Stimulated activated CD8-positive, alpha-beta memory T cell treated with anti-CD3 and anti-CD28 coated beads, Interleukin-4, amount 100 ng/mL, for 48 hours (primary cell): ENCODE data around the gene C5orf34.
A peak's percentile ranks its signal among the peaks of the same experiment; 100 is the strongest.
"Not testable (repeated sequence)": the region's sequence is repeated elsewhere in the genome, so short reads cannot be mapped to it uniquely, and the experiment has no call there.

Source experiments
- DNase-seq: peaks from one replicate; pipeline ENCODE4 v3.0.0-alpha.2; 2020

The C5orf34 gene

DNA sequence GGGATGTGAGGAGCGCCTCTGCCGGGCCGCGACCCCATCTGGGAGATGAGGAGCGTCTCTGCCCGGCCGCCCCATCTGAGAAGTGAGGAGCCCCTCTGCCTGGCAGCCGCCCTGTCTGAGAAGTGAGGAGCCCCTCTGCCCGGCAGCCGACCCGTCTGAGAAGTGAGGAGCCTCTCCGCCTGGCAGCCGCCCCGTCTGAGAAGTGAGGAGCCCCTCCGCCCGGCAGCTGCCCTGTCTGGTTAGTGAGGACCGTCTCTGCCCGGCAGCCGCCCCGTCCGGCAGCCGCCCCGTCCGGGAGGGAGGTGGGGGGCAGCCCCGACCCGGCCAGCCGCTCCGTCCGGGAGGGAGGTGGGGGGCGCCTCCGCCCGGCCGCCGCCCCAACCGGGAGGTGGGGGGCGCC, 3.9 kb downstream of the C5orf34 start:
- not testable (repeated sequence) for DNase-seq

- no peak for DNase-seq
These were observed 16.4 kb downstream of the C5orf34 start for GRCh38 chr5:43498581-43498980.

DNA sequence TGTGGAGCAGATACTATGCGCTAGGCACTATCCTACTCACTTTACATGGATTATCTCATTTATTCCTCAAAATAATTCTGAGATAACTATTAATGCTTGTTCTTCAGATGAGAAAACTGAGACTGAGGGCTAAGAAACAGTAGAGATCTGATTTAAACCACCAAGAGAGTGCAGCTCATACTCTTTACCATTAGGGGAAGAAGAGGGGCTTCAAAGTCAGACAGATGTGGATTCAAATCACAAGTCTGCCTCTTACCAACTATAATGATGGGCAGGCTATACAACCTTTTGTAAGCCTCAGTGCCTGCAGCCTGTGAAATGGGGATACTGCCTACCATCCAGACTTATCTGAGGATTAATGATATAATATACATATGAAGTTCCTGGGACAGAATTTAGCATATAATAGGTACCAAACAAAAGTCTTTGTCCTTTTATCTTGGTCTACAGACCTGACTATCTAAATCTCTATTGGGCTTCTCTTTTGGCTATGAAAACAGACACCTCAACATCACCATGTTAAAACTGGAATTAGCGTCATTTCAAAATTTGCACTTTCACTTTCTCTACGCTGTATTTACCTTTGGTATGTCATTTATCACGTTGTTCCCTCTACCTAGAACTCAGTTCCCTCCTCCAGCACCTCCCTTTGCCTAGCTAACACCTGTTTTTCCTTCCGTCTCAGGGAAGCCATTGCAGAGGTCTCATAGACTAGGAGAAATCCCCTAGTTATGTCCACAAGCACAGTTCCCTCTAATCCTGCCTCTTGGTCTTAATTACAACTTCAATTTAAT, 17.4 kb downstream of the C5orf34 start:
- DNase-seq, result no peak

DNA sequence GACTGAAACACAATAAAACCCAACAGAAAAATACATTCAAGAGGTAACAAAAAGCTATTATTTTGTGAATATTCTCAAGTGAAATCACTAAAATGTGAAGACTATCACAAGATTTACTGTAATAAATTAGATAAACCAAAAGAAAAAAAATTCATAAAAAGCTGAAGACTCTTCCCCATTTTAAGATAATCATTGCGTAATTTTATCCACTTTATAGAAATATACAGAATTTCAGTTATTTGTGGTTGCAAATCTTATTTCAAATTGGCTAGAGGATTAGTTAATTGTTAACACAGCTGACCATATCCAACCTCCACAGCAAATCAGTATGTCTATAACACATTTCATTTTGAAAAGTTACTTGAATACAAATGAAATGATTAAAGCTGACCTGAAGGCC, 23.6 kb downstream of the C5orf34 start:
- no peak for DNase-seq

DNA sequence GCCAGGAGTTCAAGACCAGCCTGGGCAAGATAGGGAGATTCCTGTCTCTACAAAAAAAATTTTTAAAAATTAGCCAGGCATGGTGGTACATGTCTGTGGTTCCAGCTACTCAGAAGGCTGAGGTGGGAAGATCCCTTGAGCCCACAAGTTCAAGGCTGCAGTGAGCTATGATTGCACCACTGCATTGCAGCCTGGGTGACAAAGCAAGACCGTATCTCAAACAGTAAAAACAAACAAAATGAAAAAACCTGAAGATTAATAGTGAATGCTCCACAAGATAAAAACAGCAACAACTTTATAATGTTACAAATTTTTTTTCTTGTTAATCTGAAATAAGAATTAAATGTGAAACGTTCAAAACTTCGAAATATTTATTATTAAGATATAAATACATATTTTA, 28.6 kb downstream of the C5orf34 start:
- DNase-seq, result no peak

- no peak for DNase-seq
These were observed 29.5 kb downstream of the C5orf34 start for GRCh38 chr5:43485406-43485805.

DNA sequence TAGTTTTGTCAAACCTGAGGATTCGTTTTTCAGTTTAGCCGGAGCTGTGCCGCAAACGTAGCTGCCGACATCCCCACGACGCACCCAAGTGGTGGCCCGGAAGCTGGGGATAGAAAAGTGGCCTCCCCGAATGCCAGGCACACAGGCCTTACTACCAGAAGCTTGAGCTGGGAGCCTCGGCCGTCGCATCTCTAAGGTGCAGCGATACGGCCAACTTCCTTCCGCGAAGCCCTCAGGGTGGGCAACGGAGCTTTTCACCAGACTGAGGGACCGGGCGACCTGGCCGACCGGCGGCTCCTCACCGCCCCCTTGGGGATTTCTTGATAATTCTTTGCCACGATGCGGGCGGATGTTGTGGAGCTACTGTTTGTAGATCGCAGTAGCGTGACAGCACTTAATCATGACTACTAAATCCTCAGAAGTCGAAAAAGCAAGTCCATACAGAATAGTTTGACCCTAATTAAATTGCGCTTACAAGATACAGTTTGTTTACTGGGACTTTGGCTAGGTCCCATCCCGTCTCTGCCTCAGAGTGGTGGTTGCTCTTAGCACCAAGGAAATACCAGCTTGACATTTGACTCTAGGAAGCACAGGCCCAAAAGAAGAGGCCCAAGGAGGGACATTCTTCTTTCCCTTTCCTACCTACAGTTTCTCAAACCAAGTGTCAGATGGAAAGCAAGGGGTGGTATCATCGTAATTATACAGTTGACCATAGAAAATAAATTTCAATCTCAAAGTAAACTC, 30.7 kb downstream of the C5orf34 start:
- peak; percentile 87 for DNase-seq

DNA sequence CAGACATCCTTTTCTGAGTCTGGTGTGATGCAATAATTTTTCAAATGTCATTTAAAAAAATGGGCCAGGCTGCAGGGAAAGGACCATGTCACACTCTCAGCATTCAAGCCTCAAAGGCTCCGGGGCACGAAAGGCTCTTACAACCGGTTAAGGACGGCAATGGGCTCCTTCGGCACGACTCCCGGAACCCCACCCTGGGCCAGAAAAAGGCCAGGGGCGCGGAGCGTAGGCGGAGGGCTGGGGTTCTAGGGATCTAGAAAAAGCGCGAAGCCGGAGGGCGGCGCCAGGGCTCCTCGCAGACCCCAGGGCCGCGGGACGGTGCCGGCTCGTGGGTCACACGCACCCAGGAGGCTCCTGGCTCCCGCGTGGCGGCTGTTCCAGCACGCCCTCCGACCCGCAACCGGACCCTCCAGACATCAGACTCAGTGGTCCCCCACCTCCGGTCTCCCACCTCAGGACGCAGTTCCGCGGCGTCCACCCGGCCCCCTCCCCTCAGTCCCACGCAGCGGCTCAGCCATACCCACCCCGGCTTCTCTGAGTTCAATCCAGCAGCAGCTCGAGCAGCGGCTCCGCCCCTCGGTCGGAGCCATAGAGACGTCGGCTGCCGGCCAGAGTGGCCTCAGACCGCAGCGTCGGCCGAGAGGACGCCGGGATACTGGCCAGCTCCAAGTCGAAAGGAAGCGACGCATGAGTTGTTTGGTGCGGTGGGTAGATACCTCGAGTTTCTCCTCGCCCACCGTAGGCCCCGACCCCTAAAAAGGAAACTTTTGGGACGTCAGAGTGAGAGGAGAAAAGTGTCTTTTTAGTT, 31.4 kb downstream of the C5orf34 start, which contains the start of gene TMEM267:
Gene TMEM267, minus strand, starts transcription at position 568 of the 808 bp plus-strand sequence. CDS start 29,896 bp downstream, outside the sequence.
- peak; percentile 88 for DNase-seq

- DNase-seq, result no peak
These were observed 32.3 kb downstream of the C5orf34 start for GRCh38 chr5:43482490-43483297.

DNA sequence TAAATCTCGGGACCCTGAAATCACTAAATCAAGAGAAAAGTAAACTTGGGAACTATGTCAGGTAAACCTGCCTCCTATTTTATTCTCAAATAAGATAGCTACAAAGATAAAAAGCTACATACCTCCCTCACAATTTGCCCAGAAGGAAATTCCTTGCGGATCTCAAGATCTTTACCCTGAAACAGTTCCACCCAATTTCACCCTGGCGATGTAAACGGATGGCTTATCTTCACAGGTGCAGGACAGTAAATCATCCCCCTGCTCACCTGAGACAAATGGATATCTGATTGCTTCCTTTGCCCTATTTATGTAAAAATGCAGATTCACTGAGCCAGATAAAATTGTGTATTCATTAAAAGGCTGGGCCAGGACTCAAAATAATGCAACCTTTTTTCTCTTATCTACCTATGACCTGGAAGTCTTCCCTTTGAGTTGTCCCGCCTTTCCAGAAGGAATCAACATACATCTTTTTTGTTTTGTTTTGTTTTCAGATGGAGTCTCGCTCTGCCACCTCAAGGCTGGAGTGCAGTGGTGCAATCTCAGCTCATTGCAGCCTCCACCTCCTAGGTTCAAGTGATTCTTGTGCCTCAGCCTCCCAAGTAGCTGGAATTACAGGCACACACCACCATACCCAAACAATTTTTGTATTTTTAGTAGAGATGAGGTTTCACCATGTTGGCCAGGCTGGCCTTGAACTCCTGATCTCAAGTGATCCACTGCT, 45.1 kb downstream of the C5orf34 start:
- no peak for DNase-seq

DNA sequence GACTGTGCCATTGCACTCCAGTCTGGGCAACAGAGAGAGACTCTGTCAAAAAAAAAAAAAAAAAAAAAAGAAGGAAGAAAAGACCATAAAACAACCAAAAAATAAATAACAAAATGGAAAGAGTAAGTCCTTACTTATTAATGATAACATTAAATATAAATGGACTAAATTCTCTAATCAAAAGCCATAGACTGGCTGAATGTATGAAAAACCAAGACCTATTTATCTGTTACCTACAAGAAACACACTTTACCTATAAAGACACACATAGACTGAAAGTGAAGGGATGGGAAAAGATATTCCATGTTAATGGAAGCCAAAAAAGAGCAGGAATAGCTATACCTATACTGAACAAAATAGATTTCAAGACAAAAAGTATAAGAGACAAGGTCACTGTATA, 47.8 kb downstream of the C5orf34 start:
- no peak for DNase-seq

DNA sequence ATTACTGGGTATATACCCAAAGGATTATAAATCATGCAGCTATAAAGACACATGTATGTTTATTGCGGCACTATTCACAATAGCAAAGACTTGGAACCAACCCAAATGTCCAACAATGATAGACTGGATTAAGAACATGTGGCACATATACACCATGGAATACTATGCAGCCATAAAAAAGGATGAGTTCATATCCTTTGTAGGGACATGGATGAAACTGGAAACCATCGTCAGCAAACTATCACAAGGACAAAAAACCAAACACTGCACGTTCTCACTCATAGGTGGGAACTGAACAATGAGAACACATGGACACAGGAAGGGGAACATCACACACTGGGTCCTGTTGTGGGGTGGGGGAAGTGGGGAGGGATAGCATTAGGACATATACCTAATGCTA, 49.5 kb downstream of the C5orf34 start:
- not testable (repeated sequence) for DNase-seq

- DNase-seq, result no peak
These were observed 53.9 kb downstream of the C5orf34 start for GRCh38 chr5:43461066-43461465.

GRCh38 chr5:43456556-43456955, 58.4 kb downstream of the C5orf34 start:
- DNase-seq, result no peak

DNA sequence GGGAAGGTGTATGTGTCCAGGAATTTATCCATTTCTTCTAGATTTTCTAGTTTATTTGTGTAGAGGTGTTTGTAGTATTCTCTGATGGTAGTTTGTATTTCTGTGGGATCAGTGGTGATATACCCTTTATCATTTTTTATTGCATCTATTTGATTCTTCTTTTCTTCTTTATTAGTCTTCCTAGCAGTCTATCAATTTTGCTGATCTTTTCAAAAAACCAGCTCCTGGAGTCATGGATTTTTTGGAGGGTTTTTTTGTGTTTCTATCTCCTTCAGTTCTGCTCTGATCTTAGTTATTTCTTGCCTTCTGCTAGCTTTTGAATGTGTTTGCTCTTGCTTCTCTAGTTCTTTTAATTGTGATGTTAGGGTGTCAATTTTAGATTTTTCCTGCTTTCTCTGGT, 73.4 kb downstream of the C5orf34 start:
- DNase-seq, result not testable (repeated sequence)

DNA sequence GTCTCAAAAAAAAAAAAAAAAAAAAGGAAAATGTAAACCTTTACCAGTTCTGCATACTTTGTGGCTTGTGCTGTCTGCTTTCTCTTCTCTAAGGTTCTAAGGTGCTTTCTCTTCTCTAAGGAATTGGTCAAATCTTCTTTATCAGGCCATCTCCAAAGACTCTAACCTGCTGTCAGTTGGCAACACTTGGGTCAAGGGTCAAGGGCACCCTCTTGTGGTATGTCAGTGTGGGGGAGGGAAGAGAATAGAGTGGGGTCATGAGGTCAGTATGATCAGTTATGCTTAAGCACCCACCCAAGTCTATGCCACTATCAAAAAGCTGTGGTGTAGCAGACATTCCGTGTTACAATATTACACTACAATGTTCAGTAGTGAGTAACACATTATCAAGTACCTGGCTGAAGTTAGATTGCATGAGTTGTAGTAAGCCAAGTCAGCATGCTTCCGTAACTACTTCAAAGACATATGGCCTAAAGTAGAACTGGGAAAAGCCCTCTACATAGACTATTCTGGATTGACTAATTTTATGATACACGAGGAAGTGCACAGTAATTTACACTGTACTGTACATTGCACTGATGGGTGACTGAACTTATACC, 77.8 kb downstream of the C5orf34 start:
- no peak for DNase-seq
